ENCODE results near the gene IQGAP2.

IQGAP2 gene

GRCh38 chr5:76615759-76616158 is 212.7 kb downstream of the IQGAP2 start:
- Histone ChIP-seq H3K27me3 (ENCODE audit: insufficient read depth, low read length) (no peaks in the 10 kb centered on the region), H3K27ac (ENCODE audit: low read length) (no peak overlapping the region), H3K9ac (ENCODE audit: low read depth, low read length) (no peak overlapping the region), H3K4me1 (ENCODE audit: insufficient read depth, low read length) (peaks cover 3% of the 10 kb centered on the region; the same call in 1 of the 2 replicates), H3K36me3 (ENCODE audit: insufficient read depth, low read depth, low read length) (no peaks in the 10 kb centered on the region), H3K4me3 (ENCODE audit: low read length) (no peak overlapping the region), H3K9me3 (ENCODE audit: insufficient read depth, low read depth, low read length) (no peaks in the 10 kb centered on the region)

GRCh38 chr5:76616206-76616605 is 213.1 kb downstream of the IQGAP2 start:
- Histone ChIP-seq H3K4me1 (ENCODE audit: insufficient read depth, low read length) (peaks cover 3% of the 10 kb centered on the region; the same call in 1 of the 2 replicates), H3K9ac (ENCODE audit: low read depth, low read length) (no peak overlapping the region), H3K9me3 (ENCODE audit: insufficient read depth, low read depth, low read length) (no peaks in the 10 kb centered on the region), H3K4me3 (ENCODE audit: low read length) (no peak overlapping the region), H3K27me3 (ENCODE audit: insufficient read depth, low read length) (no peaks in the 10 kb centered on the region), H3K36me3 (ENCODE audit: insufficient read depth, low read depth, low read length) (no peaks in the 10 kb centered on the region), H3K27ac (ENCODE audit: low read length) (no peak overlapping the region)

- H3K4me1 ChIP-seq (ENCODE audit: insufficient read depth, low read length) = peaks cover 7% of the 10 kb centered on the region
- H3K4me3 ChIP-seq (ENCODE audit: low read length) = no peak overlapping the region
- no peak overlapping the region for H3K9ac ChIP-seq (ENCODE audit: low read depth, low read length)
- H3K36me3 ChIP-seq (ENCODE audit: insufficient read depth, low read depth, low read length) = no peaks in the 10 kb centered on the region
- no peaks in the 10 kb centered on the region for H3K9me3 ChIP-seq (ENCODE audit: insufficient read depth, low read depth, low read length)
- no peaks in the 10 kb centered on the region for H3K27me3 ChIP-seq (ENCODE audit: insufficient read depth, low read length)
- H3K27ac ChIP-seq (ENCODE audit: low read length) = no peak overlapping the region
Observed at GRCh38 chr5:76617229-76617628, 214.1 kb downstream of the IQGAP2 start.

GRCh38 chr5:76617675-76618074 is 214.6 kb downstream of the IQGAP2 start:
- H3K27ac ChIP-seq (ENCODE audit: low read length) = no peak overlapping the region
- H3K9me3 ChIP-seq (ENCODE audit: insufficient read depth, low read depth, low read length) = no peaks in the 10 kb centered on the region
- H3K9ac ChIP-seq (ENCODE audit: low read depth, low read length) = no peak overlapping the region

GRCh38 chr5:76620166-76620565 is 217.1 kb downstream of the IQGAP2 start:
- Histone ChIP-seq H3K36me3 (ENCODE audit: insufficient read depth, low read depth, low read length) (no peaks in the 10 kb centered on the region), H3K4me3 (ENCODE audit: low read length) (no peak overlapping the region), H3K4me1 (ENCODE audit: insufficient read depth, low read length) (peaks cover 12% of the 10 kb centered on the region), H3K9ac (ENCODE audit: low read depth, low read length) (no peak overlapping the region), H3K9me3 (ENCODE audit: insufficient read depth, low read depth, low read length) (no peaks in the 10 kb centered on the region), H3K27ac (ENCODE audit: low read length) (no peak overlapping the region), H3K27me3 (ENCODE audit: insufficient read depth, low read length) (no peaks in the 10 kb centered on the region)

More at GRCh38 chr5:76617675-76618074, 214.6 kb downstream of the IQGAP2 start:
- Histone ChIP-seq H3K4me1 (ENCODE audit: insufficient read depth, low read length) (peaks cover 8% of the 10 kb centered on the region), H3K4me3 (ENCODE audit: low read length) (no peak overlapping the region), H3K36me3 (ENCODE audit: insufficient read depth, low read depth, low read length) (no peaks in the 10 kb centered on the region), H3K27me3 (ENCODE audit: insufficient read depth, low read length) (no peaks in the 10 kb centered on the region)

GRCh38 chr5:76622076-76622475 is 219.0 kb downstream of the IQGAP2 start:
- Histone ChIP-seq H3K9ac (ENCODE audit: low read depth, low read length) (no peak overlapping the region), H3K9me3 (ENCODE audit: insufficient read depth, low read depth, low read length) (no peaks in the 10 kb centered on the region), H3K27me3 (ENCODE audit: insufficient read depth, low read length) (no peaks in the 10 kb centered on the region), H3K27ac (ENCODE audit: low read length) (peak overlapping the region; percentile 11), H3K36me3 (ENCODE audit: insufficient read depth, low read depth, low read length) (no peaks in the 10 kb centered on the region), H3K4me1 (ENCODE audit: insufficient read depth, low read length) (peaks cover 10% of the 10 kb centered on the region; the same call in 1 of the 2 replicates), H3K4me3 (ENCODE audit: low read length) (no peak overlapping the region)

- Histone ChIP-seq H3K9ac (ENCODE audit: low read depth, low read length) (no peak within 1 kb of the TSS), H3K4me3 (ENCODE audit: low read length) (no peak within 1 kb of the TSS), H3K9me3 (ENCODE audit: insufficient read depth, low read depth, low read length) (no peaks in the 10 kb centered on the region), H3K27ac (ENCODE audit: low read length) (peak within 1 kb of the TSS; percentile 43), H3K4me1 (ENCODE audit: insufficient read depth, low read length) (peaks cover 10% of the 10 kb centered on the region; the same call in 1 of the 2 replicates), H3K27me3 (ENCODE audit: insufficient read depth, low read length) (no peaks in the 10 kb centered on the region), H3K36me3 (ENCODE audit: insufficient read depth, low read depth, low read length) (no peaks in the 10 kb centered on the region)
Observed at GRCh38 chr5:76622973-76623596, 220.0 kb downstream of the IQGAP2 start, which contains the start of gene F2RL2. TSS of gene F2RL2 (minus strand) at chr5:76623403. CDS start at chr5:76623230, 173 bp downstream.

GRCh38 chr5:76625087-76625815 is 222.2 kb downstream of the IQGAP2 start:
- Histone ChIP-seq H3K4me3 (ENCODE audit: low read length) (no peak overlapping the region), H3K9me3 (ENCODE audit: insufficient read depth, low read depth, low read length) (no peaks in the 10 kb centered on the region), H3K27me3 (ENCODE audit: insufficient read depth, low read length) (no peaks in the 10 kb centered on the region), H3K27ac (ENCODE audit: low read length) (no peak overlapping the region), H3K4me1 (ENCODE audit: insufficient read depth, low read length) (peaks cover 12% of the 10 kb centered on the region; the same call in 1 of the 2 replicates), H3K36me3 (ENCODE audit: insufficient read depth, low read depth, low read length) (no peaks in the 10 kb centered on the region), H3K9ac (ENCODE audit: low read depth, low read length) (no peak overlapping the region)

- no peak overlapping the region for H3K9ac ChIP-seq (ENCODE audit: low read depth, low read length)
- H3K27ac ChIP-seq (ENCODE audit: low read length) = no peak overlapping the region
- H3K4me1 ChIP-seq (ENCODE audit: insufficient read depth, low read length) = peaks cover 13% of the 10 kb centered on the region; the same call in 1 of the 2 replicates
Observed at GRCh38 chr5:76626738-76627137, 223.7 kb downstream of the IQGAP2 start.

GRCh38 chr5:76634661-76635060 is 231.6 kb downstream of the IQGAP2 start:
- no peak overlapping the region for H3K4me3 ChIP-seq (ENCODE audit: low read length)
- no peaks in the 10 kb centered on the region for H3K27me3 ChIP-seq (ENCODE audit: insufficient read depth, low read length)
- no peaks in the 10 kb centered on the region for H3K36me3 ChIP-seq (ENCODE audit: insufficient read depth, low read depth, low read length)
- no peaks in the 10 kb centered on the region for H3K9me3 ChIP-seq (ENCODE audit: insufficient read depth, low read depth, low read length)
- H3K9ac ChIP-seq (ENCODE audit: low read depth, low read length) = no peak overlapping the region
- H3K27ac ChIP-seq (ENCODE audit: low read length) = no peak overlapping the region
- H3K4me1 ChIP-seq (ENCODE audit: insufficient read depth, low read length) = peaks cover 3% of the 10 kb centered on the region; the same call in 1 of the 2 replicates

More at GRCh38 chr5:76626738-76627137, 223.7 kb downstream of the IQGAP2 start:
- Histone ChIP-seq H3K4me3 (ENCODE audit: low read length) (no peak overlapping the region), H3K9me3 (ENCODE audit: insufficient read depth, low read depth, low read length) (no peaks in the 10 kb centered on the region), H3K36me3 (ENCODE audit: insufficient read depth, low read depth, low read length) (no peaks in the 10 kb centered on the region), H3K27me3 (ENCODE audit: insufficient read depth, low read length) (no peaks in the 10 kb centered on the region)

GRCh38 chr5:76637490-76637889 is 234.4 kb downstream of the IQGAP2 start:
- H3K27ac ChIP-seq (ENCODE audit: low read length) = no peak overlapping the region
- no peak overlapping the region for H3K9ac ChIP-seq (ENCODE audit: low read depth, low read length)
- no peak overlapping the region for H3K4me3 ChIP-seq (ENCODE audit: low read length)
- no peaks in the 10 kb centered on the region for H3K4me1 ChIP-seq (ENCODE audit: insufficient read depth, low read length)
- H3K27me3 ChIP-seq (ENCODE audit: insufficient read depth, low read length) = no peaks in the 10 kb centered on the region
- no peaks in the 10 kb centered on the region for H3K9me3 ChIP-seq (ENCODE audit: insufficient read depth, low read depth, low read length)
- peaks cover 5% of the 10 kb centered on the region; the same call in 1 of the 2 replicates for H3K36me3 ChIP-seq (ENCODE audit: insufficient read depth, low read depth, low read length)

- Histone ChIP-seq H3K9me3 (ENCODE audit: insufficient read depth, low read depth, low read length) (no peaks in the 10 kb centered on the region), H3K9ac (ENCODE audit: low read depth, low read length) (no peak overlapping the region), H3K27me3 (ENCODE audit: insufficient read depth, low read length) (no peaks in the 10 kb centered on the region), H3K4me3 (ENCODE audit: low read length) (no peak overlapping the region), H3K4me1 (ENCODE audit: insufficient read depth, low read length) (no peaks in the 10 kb centered on the region), H3K27ac (ENCODE audit: low read length) (no peak overlapping the region), H3K36me3 (ENCODE audit: insufficient read depth, low read depth, low read length) (peaks cover 8% of the 10 kb centered on the region; the same call in 1 of the 2 replicates)
Observed at GRCh38 chr5:76638479-76638878, 235.4 kb downstream of the IQGAP2 start.

Measured in iPS-20b (cell line).